ENCODE measurements around the gene CLCN3. TPM values are rescaled to one million over a fixed set of nuclear protein-coding genes. Genes with fewer than 3 reads are reported as not detected.

Gene CLCN3
- total and polyA plus RNA-seq, 2 of the 4 experiments (the other 2 are of a cell fraction), result 13.0 to 22.8 TPM

DNA sequence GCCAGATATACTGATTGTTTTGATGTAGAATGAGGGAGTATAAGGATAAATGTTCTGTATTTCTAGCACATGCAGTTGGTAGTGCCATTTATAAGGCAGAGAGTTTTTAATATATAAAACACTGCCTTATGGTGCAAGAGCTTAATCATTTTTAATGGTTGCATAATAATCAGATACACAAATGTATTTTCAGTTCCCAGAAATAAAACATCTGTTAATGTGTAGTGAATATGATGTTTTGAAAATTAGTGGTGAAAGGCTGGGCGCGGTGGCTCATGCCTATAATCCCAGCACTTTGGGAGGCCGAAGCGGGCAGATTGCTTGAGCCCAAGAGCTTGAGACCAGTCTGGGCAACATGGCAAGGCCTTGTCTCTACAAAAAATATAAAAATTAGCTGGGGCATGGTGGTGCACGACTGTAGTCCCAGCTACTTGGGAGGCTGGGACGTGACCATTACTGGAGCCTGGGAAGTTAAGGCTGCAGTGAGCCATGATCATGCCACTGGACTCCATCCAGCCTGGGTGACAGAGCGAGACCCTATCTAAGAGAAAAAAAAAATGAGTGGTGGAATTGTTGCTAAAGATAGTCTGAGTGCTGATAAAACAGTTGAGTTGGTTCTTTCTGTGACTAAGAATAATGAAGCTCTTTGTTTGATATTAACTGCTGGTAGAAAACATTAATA lies 29.3 kb downstream of the CLCN3 start:
- Histone ChIP-seq H3K9ac (ENCODE audit: low read depth, low read length) (no peak overlapping the region), H4K20me1 (ENCODE audit: insufficient read depth, low read length) (no peaks in the 10 kb centered on the region), H3K9me3 (ENCODE audit: control insufficient read depth, insufficient read depth, low read length) (no peaks in the 10 kb centered on the region), H3K56ac (ENCODE audit: extremely low read depth, insufficient read depth, low read length) (no peak overlapping the region), H2BK120ac (ENCODE audit: low read depth, low read length) (no peak overlapping the region), H2BK20ac (ENCODE audit: low read depth, low read length) (no peak overlapping the region), H2AK9ac (replicated peaks; ENCODE audit: low read depth, low read length, poor library complexity) (no peak overlapping the region), H2BK15ac (ENCODE audit: low read depth, low read length) (no peak overlapping the region), H3K36me3 (ENCODE audit: control insufficient read depth, insufficient read depth, low read length) (no peaks in the 10 kb centered on the region), H3K4me1 (ENCODE audit: control insufficient read depth, insufficient read depth, low read length) (peaks cover 2% of the 10 kb centered on the region; the same call in 1 of the 2 replicates), H3K18ac (ENCODE audit: low read depth, low read length) (no peak overlapping the region; the same call in 1 of the 2 replicates), H3K4me2 (ENCODE audit: low read depth, low read length) (no peak overlapping the region), H3K9me1 (ENCODE audit: insufficient read depth, low read length) (peaks cover 2% of the 10 kb centered on the region; the same call in 1 of the 2 replicates), H3K4ac (ENCODE audit: low read depth, low read length) (no peak overlapping the region), H3K14ac (replicated peaks; ENCODE audit: low read depth, low read length) (no peak overlapping the region), H3K23ac (ENCODE audit: low read depth, low read length) (no peak overlapping the region), H3K27me3 (ENCODE audit: control insufficient read depth, insufficient read depth, low read length) (no peaks in the 10 kb centered on the region), H4K5ac (ENCODE audit: low read depth, low read length) (no peak overlapping the region; the same call in 1 of the 2 replicates), H3K4me3 (ENCODE audit: insufficient read depth, low read depth, low read length) (no peak overlapping the region), H2AK5ac (ENCODE audit: low read depth, low read length) (no peak overlapping the region), H4K91ac (ENCODE audit: insufficient read depth, low read depth, low read length) (no peak overlapping the region), H3K79me1 (ENCODE audit: low read depth in 1 of 2, low read length in 2 of 2) (no peaks in the 10 kb centered on the region; a peak in 2 of 4 replicates), H2AFZ (replicated peaks; ENCODE audit: low read length, poor library complexity) (no peak overlapping the region), H2BK5ac (ENCODE audit: low read depth, low read length, poor library complexity, severe bottlenecking) (no peak overlapping the region), H3K27ac (ENCODE audit: insufficient read depth, low read length) (no peak overlapping the region), H4K8ac (ENCODE audit: low read depth in 2 of 2, low read length in 2 of 2) (no peak overlapping the region)
- in situ Hi-C loops (cut with MboI; ENCODE audit: low sequenced_read_pairs), result no loop called here
- dilution Hi-C loops (cut with HindIII; ENCODE audit: low sequenced_read_pairs, unreplicated experiment), result no loop called here
- ChIA-PET CTCF (no interaction called here), POLR2A (ENCODE audit: unreplicated experiment) (no interaction called here)
- no peak for ATAC-seq (ENCODE audit: low read depth)
- no peak for DNase-seq
- WGBS, 2 experiments (ENCODE audit: extremely low coverage in 2 of 2, insufficient read length in 1 of 2), result 82% methylated on average over 6 of the region's 7 CpGs; no CpG with 5 or more reads in 1 of the 2 experiments
- TF ChIP-seq, protein P1, sequence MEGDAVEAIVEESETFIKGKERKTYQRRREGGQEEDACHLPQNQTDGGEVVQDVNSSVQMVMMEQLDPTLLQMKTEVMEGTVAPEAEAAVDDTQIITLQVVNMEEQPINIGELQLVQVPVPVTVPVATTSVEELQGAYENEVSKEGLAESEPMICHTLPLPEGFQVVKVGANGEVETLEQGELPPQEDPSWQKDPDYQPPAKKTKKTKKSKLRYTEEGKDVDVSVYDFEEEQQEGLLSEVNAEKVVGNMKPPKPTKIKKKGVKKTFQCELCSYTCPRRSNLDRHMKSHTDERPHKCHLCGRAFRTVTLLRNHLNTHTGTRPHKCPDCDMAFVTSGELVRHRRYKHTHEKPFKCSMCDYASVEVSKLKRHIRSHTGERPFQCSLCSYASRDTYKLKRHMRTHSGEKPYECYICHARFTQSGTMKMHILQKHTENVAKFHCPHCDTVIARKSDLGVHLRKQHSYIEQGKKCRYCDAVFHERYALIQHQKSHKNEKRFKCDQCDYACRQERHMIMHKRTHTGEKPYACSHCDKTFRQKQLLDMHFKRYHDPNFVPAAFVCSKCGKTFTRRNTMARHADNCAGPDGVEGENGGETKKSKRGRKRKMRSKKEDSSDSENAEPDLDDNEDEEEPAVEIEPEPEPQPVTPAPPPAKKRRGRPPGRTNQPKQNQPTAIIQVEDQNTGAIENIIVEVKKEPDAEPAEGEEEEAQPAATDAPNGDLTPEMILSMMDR (conservative IDR thresholded peaks at IDR 0.05; ENCODE audit: low read depth, low read length), result no peak
- TF ChIP-seq CHD1 (IDR thresholded peaks at IDR 0.05; ENCODE audit: low read depth, low read length) (no peak), RFX5 (IDR thresholded peaks at IDR 0.05; ENCODE audit: low read depth, low read length) (no peak), SMC3 (IDR thresholded peaks at IDR 0.05; ENCODE audit: low read depth, low read length) (no peak), MAFK (IDR thresholded peaks at IDR 0.05; ENCODE audit: low read depth, low read length) (no peak), MXI1 (IDR thresholded peaks at IDR 0.05; ENCODE audit: borderline replicate concordance, low read depth, low read length) (no peak), BHLHE40 (IDR thresholded peaks at IDR 0.05; ENCODE audit: low read depth, low read length) (no peak), RAD21 (IDR thresholded peaks at IDR 0.05; ENCODE audit: low read length) (no peak), NFE2L2 (IDR thresholded peaks at IDR 0.05; ENCODE audit: low read depth, low read length) (no peak), USF2 (IDR thresholded peaks at IDR 0.05; ENCODE audit: low read depth, low read length) (no peak), POLR2A (IDR thresholded peaks at IDR 0.05; ENCODE audit: low read depth, low read length) (no peak), FOS (IDR thresholded peaks at IDR 0.05; ENCODE audit: low read depth, low read length) (no peak), MAZ (IDR thresholded peaks at IDR 0.05; ENCODE audit: borderline replicate concordance, low read depth, low read length) (no peak), CEBPB (IDR thresholded peaks at IDR 0.05; ENCODE audit: low read depth, low read length) (no peak)
- BruUV-seq (replicated peaks), result no TSS peak
- intact Hi-C loops (cut with micrococcal nuclease), result no loop called here
